K562 (cell line): ENCODE measurements around the gene ACAT2. TPM values are rescaled to one million over a fixed set of nuclear protein-coding genes. Genes with fewer than 3 reads are reported as not detected.

Experiments used
- CTBP1 ChIP-seq: fragments of 450-650 bp; IDR thresholded peaks from 2 replicates; pipeline ENCODE4 v1.6.1; 2016; ENCODE audit warnings: borderline replicate concordance
- FOSL1 ChIP-seq: fragments of 200-800 bp; sonication (Bioruptor generic); conservative IDR thresholded peaks from 2 replicates; pipeline ENCODE4 v1.6.1; 2016; ENCODE audit warnings: missing genetic modification characterization, missing compliant biosample characterization
- RBM34 ChIP-seq: fragments of 200-400 bp; formaldehyde crosslinking; IDR thresholded peaks from 2 replicates; pipeline ENCODE4 v1.6.1; 2018; ENCODE audit warnings: low read length, borderline replicate concordance; ENCODE audit not compliant: insufficient read depth
- SMARCB1 ChIP-seq: IDR thresholded peaks from 2 replicates; pipeline ENCODE4 v1.6.1; 2011; ENCODE audit warnings: improper control_type of control experiment, low read depth; ENCODE audit not compliant: insufficient read length
- TRIM24 ChIP-seq, 2 experiments: fragments of 450-650 bp; IDR thresholded peaks; 2 replicates each; pipeline ENCODE4 v1.6.1; 2016
- ZNF584 ChIP-seq: fragments of 200-800 bp; sonication (Bioruptor generic); IDR thresholded peaks from 2 replicates; pipeline ENCODE4 v1.6.1; 2016; ENCODE audit warnings: low read depth, mild to moderate bottlenecking, missing genetic modification characterization, missing compliant biosample characterization
- ZNF699 ChIP-seq: fragments of 250-450 bp; sonication (Bioruptor Pico); IDR thresholded peaks from 2 replicates; pipeline ENCODE4 v1.8.0; 2021; ENCODE audit warnings: mild to moderate bottlenecking, moderate library complexity; ENCODE audit not compliant: insufficient replicate concordance
- polyA plus RNA-seq, 8 experiments: library from polyadenylated mRNA; depleted of rRNA in 4 of 8; stranded (reverse) in 5 of 8; unstranded in 3 of 8; fragments of >200 nt; fragmentation: Nextera tagmentation in 2 of 8; fragmentation: Illumina TruSeq in 1 of 8; extraction: Ambion mirVana in 2 of 8; extraction: Trizol in 1 of 8; gene quantifications; 2 replicates each; pipeline versions ENCODE4 v1.2.1 to v1.2.3, GENCODE V29; 2011 to 2014; ENCODE audit warnings: inconsistent platforms in 1 of 8, missing spikeins in 1 of 8
- total RNA-seq, 7 experiments: library from RNA; depleted of rRNA in 6 of 7; stranded (reverse); fragments of >200 nt in 6 of 7; fragmentation: Illumina TruSeq in 2 of 7; extraction: Trizol in 2 of 7; gene quantifications; 2 replicates each; pipeline versions ENCODE4 v1.2.1 to v1.2.3, GENCODE V29; 2011 to 2021; ENCODE audit warnings: low replicate concordance in 1 of 7
- TF ChIP-seq, protein P1 (sequence below): fragments of 450-650 bp; IDR thresholded peaks from 2 replicates; pipeline ENCODE4 v1.6.1; 2016; ENCODE audit warnings: mild to moderate bottlenecking, moderate library complexity
- TF ChIP-seq, protein P2 (sequence below): sonication (generic); formaldehyde crosslinking; IDR thresholded peaks from 2 replicates; pipeline ENCODE4 v1.8.1; 2023; ENCODE audit warnings: missing genetic modification reagents, mild to moderate bottlenecking, borderline replicate concordance
- TF ChIP-seq, protein P3 (sequence below): fragments of 450-650 bp; IDR thresholded peaks from 2 replicates; pipeline ENCODE4 v1.6.1; 2016

Gene ACAT2
- total and polyA plus RNA-seq, 9 of the 15 experiments (the other 6 are each of a cell fraction or from before 2014, with no cell fraction given), result 63.0 to 309 (median 144) TPM

DNA sequence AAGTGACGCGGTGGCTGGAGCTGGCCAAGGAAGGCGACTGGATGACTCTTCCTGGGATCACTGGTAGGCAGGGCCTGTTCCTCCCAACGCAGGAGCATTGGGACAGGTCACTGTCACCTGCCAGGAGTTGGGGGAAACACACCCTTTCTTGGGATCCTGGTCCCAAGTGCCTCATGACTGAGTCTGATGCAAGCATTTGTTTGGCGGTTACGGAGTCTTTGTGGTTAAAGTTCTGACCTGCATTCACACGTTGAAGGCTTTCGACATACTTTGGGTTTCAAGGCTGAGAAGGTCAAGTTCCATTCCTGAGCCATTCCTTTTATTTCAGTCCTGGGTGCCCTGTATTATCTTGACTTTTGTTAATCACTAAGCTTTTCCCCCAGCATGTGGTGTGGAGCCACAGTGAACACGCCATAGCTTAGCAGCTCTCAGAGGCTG, 44.2 kb downstream of the ACAT2 start (continued):
- TF ChIP-seq, protein P1, sequence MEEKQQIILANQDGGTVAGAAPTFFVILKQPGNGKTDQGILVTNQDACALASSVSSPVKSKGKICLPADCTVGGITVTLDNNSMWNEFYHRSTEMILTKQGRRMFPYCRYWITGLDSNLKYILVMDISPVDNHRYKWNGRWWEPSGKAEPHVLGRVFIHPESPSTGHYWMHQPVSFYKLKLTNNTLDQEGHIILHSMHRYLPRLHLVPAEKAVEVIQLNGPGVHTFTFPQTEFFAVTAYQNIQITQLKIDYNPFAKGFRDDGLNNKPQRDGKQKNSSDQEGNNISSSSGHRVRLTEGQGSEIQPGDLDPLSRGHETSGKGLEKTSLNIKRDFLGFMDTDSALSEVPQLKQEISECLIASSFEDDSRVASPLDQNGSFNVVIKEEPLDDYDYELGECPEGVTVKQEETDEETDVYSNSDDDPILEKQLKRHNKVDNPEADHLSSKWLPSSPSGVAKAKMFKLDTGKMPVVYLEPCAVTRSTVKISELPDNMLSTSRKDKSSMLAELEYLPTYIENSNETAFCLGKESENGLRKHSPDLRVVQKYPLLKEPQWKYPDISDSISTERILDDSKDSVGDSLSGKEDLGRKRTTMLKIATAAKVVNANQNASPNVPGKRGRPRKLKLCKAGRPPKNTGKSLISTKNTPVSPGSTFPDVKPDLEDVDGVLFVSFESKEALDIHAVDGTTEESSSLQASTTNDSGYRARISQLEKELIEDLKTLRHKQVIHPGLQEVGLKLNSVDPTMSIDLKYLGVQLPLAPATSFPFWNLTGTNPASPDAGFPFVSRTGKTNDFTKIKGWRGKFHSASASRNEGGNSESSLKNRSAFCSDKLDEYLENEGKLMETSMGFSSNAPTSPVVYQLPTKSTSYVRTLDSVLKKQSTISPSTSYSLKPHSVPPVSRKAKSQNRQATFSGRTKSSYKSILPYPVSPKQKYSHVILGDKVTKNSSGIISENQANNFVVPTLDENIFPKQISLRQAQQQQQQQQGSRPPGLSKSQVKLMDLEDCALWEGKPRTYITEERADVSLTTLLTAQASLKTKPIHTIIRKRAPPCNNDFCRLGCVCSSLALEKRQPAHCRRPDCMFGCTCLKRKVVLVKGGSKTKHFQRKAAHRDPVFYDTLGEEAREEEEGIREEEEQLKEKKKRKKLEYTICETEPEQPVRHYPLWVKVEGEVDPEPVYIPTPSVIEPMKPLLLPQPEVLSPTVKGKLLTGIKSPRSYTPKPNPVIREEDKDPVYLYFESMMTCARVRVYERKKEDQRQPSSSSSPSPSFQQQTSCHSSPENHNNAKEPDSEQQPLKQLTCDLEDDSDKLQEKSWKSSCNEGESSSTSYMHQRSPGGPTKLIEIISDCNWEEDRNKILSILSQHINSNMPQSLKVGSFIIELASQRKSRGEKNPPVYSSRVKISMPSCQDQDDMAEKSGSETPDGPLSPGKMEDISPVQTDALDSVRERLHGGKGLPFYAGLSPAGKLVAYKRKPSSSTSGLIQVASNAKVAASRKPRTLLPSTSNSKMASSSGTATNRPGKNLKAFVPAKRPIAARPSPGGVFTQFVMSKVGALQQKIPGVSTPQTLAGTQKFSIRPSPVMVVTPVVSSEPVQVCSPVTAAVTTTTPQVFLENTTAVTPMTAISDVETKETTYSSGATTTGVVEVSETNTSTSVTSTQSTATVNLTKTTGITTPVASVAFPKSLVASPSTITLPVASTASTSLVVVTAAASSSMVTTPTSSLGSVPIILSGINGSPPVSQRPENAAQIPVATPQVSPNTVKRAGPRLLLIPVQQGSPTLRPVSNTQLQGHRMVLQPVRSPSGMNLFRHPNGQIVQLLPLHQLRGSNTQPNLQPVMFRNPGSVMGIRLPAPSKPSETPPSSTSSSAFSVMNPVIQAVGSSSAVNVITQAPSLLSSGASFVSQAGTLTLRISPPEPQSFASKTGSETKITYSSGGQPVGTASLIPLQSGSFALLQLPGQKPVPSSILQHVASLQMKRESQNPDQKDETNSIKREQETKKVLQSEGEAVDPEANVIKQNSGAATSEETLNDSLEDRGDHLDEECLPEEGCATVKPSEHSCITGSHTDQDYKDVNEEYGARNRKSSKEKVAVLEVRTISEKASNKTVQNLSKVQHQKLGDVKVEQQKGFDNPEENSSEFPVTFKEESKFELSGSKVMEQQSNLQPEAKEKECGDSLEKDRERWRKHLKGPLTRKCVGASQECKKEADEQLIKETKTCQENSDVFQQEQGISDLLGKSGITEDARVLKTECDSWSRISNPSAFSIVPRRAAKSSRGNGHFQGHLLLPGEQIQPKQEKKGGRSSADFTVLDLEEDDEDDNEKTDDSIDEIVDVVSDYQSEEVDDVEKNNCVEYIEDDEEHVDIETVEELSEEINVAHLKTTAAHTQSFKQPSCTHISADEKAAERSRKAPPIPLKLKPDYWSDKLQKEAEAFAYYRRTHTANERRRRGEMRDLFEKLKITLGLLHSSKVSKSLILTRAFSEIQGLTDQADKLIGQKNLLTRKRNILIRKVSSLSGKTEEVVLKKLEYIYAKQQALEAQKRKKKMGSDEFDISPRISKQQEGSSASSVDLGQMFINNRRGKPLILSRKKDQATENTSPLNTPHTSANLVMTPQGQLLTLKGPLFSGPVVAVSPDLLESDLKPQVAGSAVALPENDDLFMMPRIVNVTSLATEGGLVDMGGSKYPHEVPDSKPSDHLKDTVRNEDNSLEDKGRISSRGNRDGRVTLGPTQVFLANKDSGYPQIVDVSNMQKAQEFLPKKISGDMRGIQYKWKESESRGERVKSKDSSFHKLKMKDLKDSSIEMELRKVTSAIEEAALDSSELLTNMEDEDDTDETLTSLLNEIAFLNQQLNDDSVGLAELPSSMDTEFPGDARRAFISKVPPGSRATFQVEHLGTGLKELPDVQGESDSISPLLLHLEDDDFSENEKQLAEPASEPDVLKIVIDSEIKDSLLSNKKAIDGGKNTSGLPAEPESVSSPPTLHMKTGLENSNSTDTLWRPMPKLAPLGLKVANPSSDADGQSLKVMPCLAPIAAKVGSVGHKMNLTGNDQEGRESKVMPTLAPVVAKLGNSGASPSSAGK, result peak; percentile 50; the same call in 1 of the 2 replicates
- TF ChIP-seq ZNF584 (CRISPR knock-in tag) (peak; percentile 8; the same call in 1 of the 2 replicates), ZNF699 (CRISPR knock-in tag) (no peak), CTBP1 (0 out of 2 replicates have a peak, but pooled peaks have one; percentile 21), FOSL1 (0 out of 2 replicates have a peak, but pooled peaks have one; percentile 24), RBM34 (no peak), TRIM24 (IDR thresholded peaks at IDR 0.05) (peak in 1 of 2 experiments; percentile 7; a peak in 2 of 4 replicates), SMARCB1 (no peak)
- TF ChIP-seq, protein P2, sequence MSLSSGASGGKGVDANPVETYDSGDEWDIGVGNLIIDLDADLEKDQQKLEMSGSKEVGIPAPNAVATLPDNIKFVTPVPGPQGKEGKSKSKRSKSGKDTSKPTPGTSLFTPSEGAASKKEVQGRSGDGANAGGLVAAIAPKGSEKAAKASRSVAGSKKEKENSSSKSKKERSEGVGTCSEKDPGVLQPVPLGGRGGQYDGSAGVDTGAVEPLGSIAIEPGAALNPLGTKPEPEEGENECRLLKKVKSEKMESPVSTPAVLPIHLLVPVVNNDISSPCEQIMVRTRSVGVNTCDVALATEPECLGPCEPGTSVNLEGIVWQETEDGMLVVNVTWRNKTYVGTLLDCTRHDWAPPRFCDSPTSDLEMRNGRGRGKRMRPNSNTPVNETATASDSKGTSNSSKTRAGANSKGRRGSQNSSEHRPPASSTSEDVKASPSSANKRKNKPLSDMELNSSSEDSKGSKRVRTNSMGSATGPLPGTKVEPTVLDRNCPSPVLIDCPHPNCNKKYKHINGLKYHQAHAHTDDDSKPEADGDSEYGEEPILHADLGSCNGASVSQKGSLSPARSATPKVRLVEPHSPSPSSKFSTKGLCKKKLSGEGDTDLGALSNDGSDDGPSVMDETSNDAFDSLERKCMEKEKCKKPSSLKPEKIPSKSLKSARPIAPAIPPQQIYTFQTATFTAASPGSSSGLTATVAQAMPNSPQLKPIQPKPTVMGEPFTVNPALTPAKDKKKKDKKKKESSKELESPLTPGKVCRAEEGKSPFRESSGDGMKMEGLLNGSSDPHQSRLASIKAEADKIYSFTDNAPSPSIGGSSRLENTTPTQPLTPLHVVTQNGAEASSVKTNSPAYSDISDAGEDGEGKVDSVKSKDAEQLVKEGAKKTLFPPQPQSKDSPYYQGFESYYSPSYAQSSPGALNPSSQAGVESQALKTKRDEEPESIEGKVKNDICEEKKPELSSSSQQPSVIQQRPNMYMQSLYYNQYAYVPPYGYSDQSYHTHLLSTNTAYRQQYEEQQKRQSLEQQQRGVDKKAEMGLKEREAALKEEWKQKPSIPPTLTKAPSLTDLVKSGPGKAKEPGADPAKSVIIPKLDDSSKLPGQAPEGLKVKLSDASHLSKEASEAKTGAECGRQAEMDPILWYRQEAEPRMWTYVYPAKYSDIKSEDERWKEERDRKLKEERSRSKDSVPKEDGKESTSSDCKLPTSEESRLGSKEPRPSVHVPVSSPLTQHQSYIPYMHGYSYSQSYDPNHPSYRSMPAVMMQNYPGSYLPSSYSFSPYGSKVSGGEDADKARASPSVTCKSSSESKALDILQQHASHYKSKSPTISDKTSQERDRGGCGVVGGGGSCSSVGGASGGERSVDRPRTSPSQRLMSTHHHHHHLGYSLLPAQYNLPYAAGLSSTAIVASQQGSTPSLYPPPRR, result no peak
- TF ChIP-seq, protein P3, sequence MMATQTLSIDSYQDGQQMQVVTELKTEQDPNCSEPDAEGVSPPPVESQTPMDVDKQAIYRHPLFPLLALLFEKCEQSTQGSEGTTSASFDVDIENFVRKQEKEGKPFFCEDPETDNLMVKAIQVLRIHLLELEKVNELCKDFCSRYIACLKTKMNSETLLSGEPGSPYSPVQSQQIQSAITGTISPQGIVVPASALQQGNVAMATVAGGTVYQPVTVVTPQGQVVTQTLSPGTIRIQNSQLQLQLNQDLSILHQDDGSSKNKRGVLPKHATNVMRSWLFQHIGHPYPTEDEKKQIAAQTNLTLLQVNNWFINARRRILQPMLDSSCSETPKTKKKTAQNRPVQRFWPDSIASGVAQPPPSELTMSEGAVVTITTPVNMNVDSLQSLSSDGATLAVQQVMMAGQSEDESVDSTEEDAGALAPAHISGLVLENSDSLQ, result 0 out of 2 replicates have a peak, but pooled peaks have one; percentile 7
